HUES6 (cell line): ENCODE measurements around the gene TNIK.

ENCODE experiments used
- H3K27ac ChIP-seq: 2 replicates; pipeline ENCODE4 v1.7.0; 2013; ENCODE audit warnings: low read depth, mild to moderate bottlenecking, low read length, inconsistent platforms
- H3K27me3 ChIP-seq: 2 replicates; pipeline ENCODE4 v1.6.1; 2013; ENCODE audit warnings: low read length; ENCODE audit not compliant: control insufficient read depth, insufficient read depth
- H3K36me3 ChIP-seq: 2 replicates; pipeline ENCODE4 v1.6.1; 2013; ENCODE audit warnings: low read length; ENCODE audit not compliant: control insufficient read depth, insufficient read depth
- H3K4me1 ChIP-seq: 2 replicates; pipeline ENCODE4 v1.6.1; 2013; ENCODE audit warnings: low read length; ENCODE audit not compliant: control insufficient read depth, insufficient read depth
- H3K4me3 ChIP-seq: 2 replicates; pipeline ENCODE4 v1.5.1; 2013; ENCODE audit warnings: low read depth, low read length
- H3K9ac ChIP-seq: one replicate; pipeline ENCODE4 v1.6.1; 2013; ENCODE audit warnings: mild to moderate bottlenecking, low read length
- H3K9me3 ChIP-seq: 2 replicates; pipeline ENCODE4 v1.6.1; 2013; ENCODE audit warnings: low read depth, low read length; ENCODE audit not compliant: control insufficient read depth, insufficient read depth

Gene TNIK

GRCh38 chr3:171416666-171417065 is 43.5 kb downstream of the TNIK start:
- Histone ChIP-seq H3K27me3 (no peaks in the 10 kb centered on the region), H3K4me1 (peaks cover 24% of the 10 kb centered on the region), H3K4me3 (no peak overlapping the region), H3K27ac (no peak overlapping the region), H3K9me3 (no peaks in the 10 kb centered on the region), H3K36me3 (no peaks in the 10 kb centered on the region), H3K9ac (no peak overlapping the region)

- no peak overlapping the region for H3K9ac ChIP-seq
- H3K36me3 ChIP-seq = no peaks in the 10 kb centered on the region
- no peaks in the 10 kb centered on the region for H3K9me3 ChIP-seq
- H3K27ac ChIP-seq = no peak overlapping the region
- H3K4me3 ChIP-seq = no peak overlapping the region
- no peaks in the 10 kb centered on the region for H3K27me3 ChIP-seq
- H3K4me1 ChIP-seq = peaks cover 24% of the 10 kb centered on the region
These were observed 44.1 kb downstream of the TNIK start for GRCh38 chr3:171416061-171416460.

GRCh38 chr3:171415070-171415469 is 45.1 kb downstream of the TNIK start:
- no peaks in the 10 kb centered on the region for H3K9me3 ChIP-seq
- H3K36me3 ChIP-seq = no peaks in the 10 kb centered on the region
- H3K4me1 ChIP-seq = peaks cover 24% of the 10 kb centered on the region
- no peak overlapping the region for H3K4me3 ChIP-seq
- H3K27me3 ChIP-seq = no peaks in the 10 kb centered on the region
- H3K9ac ChIP-seq = no peak overlapping the region
- H3K27ac ChIP-seq = no peak overlapping the region

GRCh38 chr3:171412473-171412872 is 47.7 kb downstream of the TNIK start:
- Histone ChIP-seq H3K9me3 (no peaks in the 10 kb centered on the region), H3K36me3 (no peaks in the 10 kb centered on the region), H3K4me1 (peaks cover 24% of the 10 kb centered on the region), H3K27me3 (no peaks in the 10 kb centered on the region), H3K9ac (no peak overlapping the region), H3K4me3 (no peak overlapping the region), H3K27ac (no peak overlapping the region)

- Histone ChIP-seq H3K9me3 (no peaks in the 10 kb centered on the region), H3K36me3 (no peaks in the 10 kb centered on the region), H3K27me3 (no peaks in the 10 kb centered on the region), H3K4me1 (peaks cover 24% of the 10 kb centered on the region), H3K9ac (no peak overlapping the region), H3K27ac (no peak overlapping the region), H3K4me3 (no peak overlapping the region)
These were observed 48.2 kb downstream of the TNIK start for GRCh38 chr3:171412054-171412453.

GRCh38 chr3:171410186-171410585 is 50.0 kb downstream of the TNIK start:
- H3K4me1 ChIP-seq = peaks cover 20% of the 10 kb centered on the region

GRCh38 chr3:171407759-171408158 is 52.4 kb downstream of the TNIK start:
- H3K27ac ChIP-seq = no peak overlapping the region
- no peaks in the 10 kb centered on the region for H3K9me3 ChIP-seq
- H3K27me3 ChIP-seq = no peaks in the 10 kb centered on the region
- H3K4me1 ChIP-seq = peaks cover 4% of the 10 kb centered on the region
- no peak overlapping the region for H3K9ac ChIP-seq
- no peaks in the 10 kb centered on the region for H3K36me3 ChIP-seq
- no peak overlapping the region for H3K4me3 ChIP-seq

More at GRCh38 chr3:171410186-171410585, 50.0 kb downstream of the TNIK start:
- Histone ChIP-seq H3K36me3 (no peaks in the 10 kb centered on the region), H3K9me3 (no peaks in the 10 kb centered on the region), H3K4me3 (no peak overlapping the region), H3K9ac (no peak overlapping the region), H3K27ac (no peak overlapping the region), H3K27me3 (no peaks in the 10 kb centered on the region)

GRCh38 chr3:171404376-171404967 is 55.7 kb downstream of the TNIK start:
- Histone ChIP-seq H3K27ac (no peak overlapping the region), H3K9me3 (no peaks in the 10 kb centered on the region), H3K4me3 (no peak overlapping the region), H3K9ac (no peak overlapping the region), H3K36me3 (no peaks in the 10 kb centered on the region), H3K4me1 (no peaks in the 10 kb centered on the region; the same call in 1 of the 2 replicates), H3K27me3 (no peaks in the 10 kb centered on the region)

GRCh38 chr3:171402281-171402680 is 57.9 kb downstream of the TNIK start:
- Histone ChIP-seq H3K27ac (no peak overlapping the region), H3K27me3 (no peaks in the 10 kb centered on the region), H3K9me3 (no peaks in the 10 kb centered on the region), H3K36me3 (no peaks in the 10 kb centered on the region), H3K4me1 (no peaks in the 10 kb centered on the region; the same call in 1 of the 2 replicates), H3K9ac (no peak overlapping the region), H3K4me3 (no peak overlapping the region)

- H3K27ac ChIP-seq = no peak overlapping the region
- no peaks in the 10 kb centered on the region; the same call in 1 of the 2 replicates for H3K4me1 ChIP-seq
- H3K4me3 ChIP-seq = no peak overlapping the region
- H3K27me3 ChIP-seq = no peaks in the 10 kb centered on the region
- H3K9ac ChIP-seq = no peak overlapping the region
- H3K36me3 ChIP-seq = no peaks in the 10 kb centered on the region
- no peaks in the 10 kb centered on the region for H3K9me3 ChIP-seq
These were observed 58.8 kb downstream of the TNIK start for GRCh38 chr3:171401432-171401831.

GRCh38 chr3:171399842-171400241 is 60.4 kb downstream of the TNIK start:
- H3K27ac ChIP-seq = no peak overlapping the region
- no peaks in the 10 kb centered on the region for H3K9me3 ChIP-seq
- H3K27me3 ChIP-seq = no peaks in the 10 kb centered on the region
- H3K9ac ChIP-seq = no peak overlapping the region
- no peaks in the 10 kb centered on the region; the same call in 1 of the 2 replicates for H3K4me1 ChIP-seq
- no peak overlapping the region for H3K4me3 ChIP-seq
- no peaks in the 10 kb centered on the region for H3K36me3 ChIP-seq
